Stomach (tissue), 4 donors: ENCODE results near the gene APCDD1.

Experiments
- POLR2A ChIP-seq, 4 donors: fragments of 450-650 bp; IDR thresholded peaks; one replicate each; pipeline ENCODE4 v1.6.1; 2016; ENCODE audit warnings: antibody characterized with exemption in 4 of 4, control low read depth in 2 of 4, mild to moderate bottlenecking in 1 of 4, moderate library complexity in 1 of 4
- POLR2AphosphoS5 ChIP-seq, 3 donors: sonication (generic); formaldehyde crosslinking; IDR thresholded peaks; one replicate each; pipeline ENCODE4 v1.6.1; 2016; ENCODE audit warnings: antibody characterized with exemption in 3 of 3
- TF ChIP-seq, protein P1 (sequence below), 7 experiments: fragments of 450-650 bp in 4 of 7; fragments of 200-600 bp in 3 of 7; sonication (generic) in 3 of 7; IDR thresholded peaks; one replicate each; pipeline ENCODE4 v1.5.1; 2016 to 2019; ENCODE audit warnings: antibody characterized with exemption in 7 of 7, control low read depth in 2 of 7, mild to moderate bottlenecking in 1 of 7

DNA sequence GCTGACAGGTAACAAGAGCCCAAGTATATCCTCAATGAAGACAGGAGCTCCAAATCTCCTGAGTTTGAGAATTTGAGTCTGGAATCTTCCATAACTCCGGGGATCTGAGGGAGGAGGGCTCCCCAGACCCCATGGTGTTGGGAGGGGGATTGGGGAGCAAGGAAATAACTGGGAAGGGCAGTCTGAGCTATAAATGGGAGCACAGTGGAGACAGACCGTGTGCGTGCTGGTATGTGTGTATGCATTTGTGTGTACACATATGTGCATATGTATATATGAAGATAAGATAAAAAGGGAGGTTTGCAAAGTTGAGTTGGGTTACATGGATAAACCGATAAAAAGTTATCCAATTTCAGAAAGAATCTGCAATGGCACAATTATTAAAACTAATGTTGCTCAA, 2.3 kb downstream of the APCDD1 start:
- TF ChIP-seq, protein P1, sequence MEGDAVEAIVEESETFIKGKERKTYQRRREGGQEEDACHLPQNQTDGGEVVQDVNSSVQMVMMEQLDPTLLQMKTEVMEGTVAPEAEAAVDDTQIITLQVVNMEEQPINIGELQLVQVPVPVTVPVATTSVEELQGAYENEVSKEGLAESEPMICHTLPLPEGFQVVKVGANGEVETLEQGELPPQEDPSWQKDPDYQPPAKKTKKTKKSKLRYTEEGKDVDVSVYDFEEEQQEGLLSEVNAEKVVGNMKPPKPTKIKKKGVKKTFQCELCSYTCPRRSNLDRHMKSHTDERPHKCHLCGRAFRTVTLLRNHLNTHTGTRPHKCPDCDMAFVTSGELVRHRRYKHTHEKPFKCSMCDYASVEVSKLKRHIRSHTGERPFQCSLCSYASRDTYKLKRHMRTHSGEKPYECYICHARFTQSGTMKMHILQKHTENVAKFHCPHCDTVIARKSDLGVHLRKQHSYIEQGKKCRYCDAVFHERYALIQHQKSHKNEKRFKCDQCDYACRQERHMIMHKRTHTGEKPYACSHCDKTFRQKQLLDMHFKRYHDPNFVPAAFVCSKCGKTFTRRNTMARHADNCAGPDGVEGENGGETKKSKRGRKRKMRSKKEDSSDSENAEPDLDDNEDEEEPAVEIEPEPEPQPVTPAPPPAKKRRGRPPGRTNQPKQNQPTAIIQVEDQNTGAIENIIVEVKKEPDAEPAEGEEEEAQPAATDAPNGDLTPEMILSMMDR (IDR thresholded peaks at IDR 0.05), result no peak
- no peak for TF ChIP-seq POLR2A (IDR thresholded peaks at IDR 0.05)
- TF ChIP-seq POLR2AphosphoS5 (IDR thresholded peaks at IDR 0.05), result no peak
